DND-41 (cell line): ENCODE data around the gene USP54.

ENCODE experiments used
- ATAC-seq: fragments of 200-7000 bp; cut with Tn5 transposase; 3 replicates; pipeline ENCODE4 v1.9.1; 2021; ENCODE audit warnings: low read depth; ENCODE audit not compliant: insufficient read depth
- DNase-seq: peaks from one replicate; pipeline ENCODE4 v3.0.0-alpha.2; 2020
- H2AFZ ChIP-seq: 2 replicates; pipeline ENCODE4 v1.6.0; 2012; ENCODE audit warnings: low read depth, low read length
- H3K27ac ChIP-seq: 2 replicates; pipeline ENCODE4 v1.5.1; 2012; ENCODE audit warnings: low read length, inconsistent platforms
- H3K27me3 ChIP-seq: fragments of 200-600 bp; sonication (generic); 2 replicates; pipeline ENCODE4 v1.6.0; 2012; ENCODE audit warnings: low read length, mild to moderate bottlenecking, inconsistent platforms; ENCODE audit not compliant: insufficient read depth, poor library complexity
- H3K36me3 ChIP-seq: 2 replicates; pipeline ENCODE4 v1.5.1; 2012; ENCODE audit warnings: low read length, inconsistent platforms; ENCODE audit not compliant: insufficient read depth
- H3K4me1 ChIP-seq: 2 replicates; pipeline ENCODE4 v1.5.1; 2012; ENCODE audit warnings: mild to moderate bottlenecking, low read length; ENCODE audit not compliant: insufficient read depth
- H3K4me2 ChIP-seq: 2 replicates; pipeline ENCODE4 v1.6.0; 2012; ENCODE audit warnings: mild to moderate bottlenecking, moderate library complexity, low read length, inconsistent platforms; ENCODE audit not compliant: insufficient read depth
- H3K4me3 ChIP-seq, 2 experiments: fragments of 200-600 bp in 1 of 2; shearing (Covaris generic) in 1 of 2; 2 replicates each; pipeline ENCODE4 v1.5.1; 2012 to 2016; ENCODE audit warnings: inconsistent platforms in 2 of 2, low read length in 2 of 2, mild to moderate bottlenecking in 2 of 2, low read depth in 1 of 2, moderate library complexity in 1 of 2
- H3K79me2 ChIP-seq: 2 replicates; pipeline ENCODE4 v1.6.0; 2012; ENCODE audit warnings: low read length, inconsistent platforms; ENCODE audit not compliant: insufficient read depth
- H3K9ac ChIP-seq: 2 replicates; pipeline ENCODE4 v1.6.0; 2012; ENCODE audit warnings: low read depth, mild to moderate bottlenecking, inconsistent platforms, low read length, moderate library complexity
- H3K9me3 ChIP-seq: 2 replicates; pipeline ENCODE4 v1.5.1; 2012; ENCODE audit warnings: low read length, moderate library complexity, mild to moderate bottlenecking, inconsistent platforms; ENCODE audit not compliant: insufficient read depth, severe bottlenecking
- H4K20me1 ChIP-seq: 2 replicates; pipeline ENCODE4 v1.6.0; 2012; ENCODE audit warnings: low read length; ENCODE audit not compliant: insufficient read depth
- CTCF ChIP-seq: IDR thresholded peaks from 2 replicates; pipeline ENCODE4 v1.5.1; 2012; ENCODE audit warnings: borderline replicate concordance, low read length, moderate library complexity, mild to moderate bottlenecking; ENCODE audit not compliant: poor library complexity, severe bottlenecking; ENCODE audit errors: extremely low read depth
- EZH2 ChIP-seq: IDR thresholded peaks from 3 replicates; pipeline ENCODE4 v1.6.1; 2012; ENCODE audit warnings: borderline replicate concordance, low read depth, mild to moderate bottlenecking, moderate library complexity, low read length, inconsistent platforms; ENCODE audit not compliant: severe bottlenecking

The USP54 gene

GRCh38 chr10:73552819-73553715, 38.1 kb downstream of the USP54 start:
- no peaks in the 10 kb centered on the region for H3K4me1 ChIP-seq
- no peak for ATAC-seq
- H4K20me1 ChIP-seq = no peaks in the 10 kb centered on the region
- no peak overlapping the region for H3K4me2 ChIP-seq
- no peaks in the 10 kb centered on the region for H3K27me3 ChIP-seq
- TF ChIP-seq CTCF = no peak
- TF ChIP-seq EZH2 = no peak
- no peak overlapping the region for H3K9ac ChIP-seq
- H2AFZ ChIP-seq = no peak overlapping the region
- H3K4me3 ChIP-seq = no peak overlapping the region
- H3K27ac ChIP-seq = no peak overlapping the region
- no peak for DNase-seq
- H3K9me3 ChIP-seq = no peaks in the 10 kb centered on the region
- H3K36me3 ChIP-seq = no peaks in the 10 kb centered on the region
- no peaks in the 10 kb centered on the region for H3K79me2 ChIP-seq

- Histone ChIP-seq H3K4me2 (no peak overlapping the region), H4K20me1 (no peaks in the 10 kb centered on the region), H3K27me3 (no peaks in the 10 kb centered on the region), H3K79me2 (no peaks in the 10 kb centered on the region), H3K36me3 (no peaks in the 10 kb centered on the region), H3K27ac (no peak overlapping the region), H3K9ac (no peak overlapping the region), H3K4me1 (no peaks in the 10 kb centered on the region), H3K4me3 (no peak overlapping the region), H2AFZ (no peak overlapping the region), H3K9me3 (no peaks in the 10 kb centered on the region)
- no peak for ATAC-seq
- TF ChIP-seq CTCF (no peak), EZH2 (no peak)
- DNase-seq = no peak
Measured at GRCh38 chr10:73551515-73551914, 39.6 kb downstream of the USP54 start.

GRCh38 chr10:73545357-73545756, 45.8 kb downstream of the USP54 start:
- Histone ChIP-seq H3K36me3 (no peaks in the 10 kb centered on the region; the same call in 1 of the 2 replicates), H3K4me3 (no peak overlapping the region), H3K9ac (no peak overlapping the region), H4K20me1 (no peaks in the 10 kb centered on the region), H3K9me3 (no peaks in the 10 kb centered on the region), H3K4me2 (no peak overlapping the region), H2AFZ (no peak overlapping the region), H3K4me1 (no peaks in the 10 kb centered on the region), H3K27ac (no peak overlapping the region), H3K79me2 (no peaks in the 10 kb centered on the region), H3K27me3 (no peaks in the 10 kb centered on the region)
- TF ChIP-seq EZH2 (no peak), CTCF (no peak)
- no peak for DNase-seq
- no peak for ATAC-seq
